ENCODE data around the gene HSBP1. TPM values are rescaled to one million over a fixed set of nuclear protein-coding genes. Genes with fewer than 3 reads are reported as not detected.

Gene HSBP1
- total and polyA plus RNA-seq, 7 experiments from 2014 or later, result 5.9 to 78.3 (median 31.3) TPM

DNA sequence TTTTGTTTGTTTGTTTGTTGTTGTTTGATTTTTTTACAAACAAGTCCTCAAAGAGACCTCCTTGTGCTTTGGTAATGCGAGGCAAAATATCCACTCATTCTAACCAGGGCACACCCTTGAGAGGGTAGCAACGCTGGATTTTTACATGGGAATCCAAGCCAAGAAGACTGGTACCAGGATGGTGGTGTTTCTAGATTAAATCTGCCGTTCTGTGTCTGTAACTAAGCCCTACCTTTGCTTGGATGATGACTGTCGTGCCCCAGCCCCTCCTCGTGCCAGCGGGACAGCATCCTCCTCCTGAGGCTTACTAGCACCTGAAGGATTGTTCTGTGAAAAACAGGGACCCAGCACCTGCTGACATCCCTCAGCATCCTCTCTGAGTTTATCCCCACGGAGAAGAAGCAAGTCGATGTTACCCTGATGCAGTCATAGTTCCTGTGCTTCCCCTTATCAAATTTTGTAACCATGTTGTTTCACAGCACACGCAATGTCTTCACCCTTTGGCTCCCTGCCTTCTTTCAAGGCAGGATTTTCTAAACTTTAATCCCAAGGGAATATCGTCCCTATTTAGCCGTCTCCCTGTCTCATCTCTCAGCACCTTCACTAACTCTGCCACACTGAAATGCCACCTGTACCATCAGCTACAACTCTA, 5.1 kb upstream of the HSBP1 start:
- Histone ChIP-seq H3K4me3 (ENCODE audit: low read length) (no peak overlapping the region), H3K9me3 (ENCODE audit: control insufficient read depth in 2 of 3, low read length in 3 of 3) (no peaks in the 10 kb centered on the region), H3K27me3 (ENCODE audit: control insufficient read depth in 2 of 2, insufficient read depth in 2 of 2, low read length in 2 of 2) (no peaks in the 10 kb centered on the region), H3K36me3 (ENCODE audit: control insufficient read depth in 2 of 3, insufficient read depth in 3 of 3, low read length in 3 of 3) (no peaks in the 10 kb centered on the region), H3K4me1 (ENCODE audit: control insufficient read depth in 2 of 2, insufficient read depth in 2 of 2, low read length in 2 of 2) (peaks cover 0 to 5% of the 10 kb centered on the region in 2 donors), H3K27ac (ENCODE audit: low read depth, low read length) (no peak overlapping the region)
- ChIA-PET CTCF (no interaction called here), POLR2A (no interaction called here)
- no peak for DNase-seq
- intact Hi-C loops (cut with micrococcal nuclease), result no loop called here
- no peak for ATAC-seq
- Mint-ChIP-seq H3K4me1 (peaks cover 4 to 14% (median 11%) of the 10 kb centered on the region in 7 donors), H3K4me3 (no peak overlapping the region), H3K36me3 (peaks cover 0 to under 1% (median 0%) of the 10 kb centered on the region in 5 donors), H3K27ac (peak overlapping the region in 1 of 9 donors; percentile 75), H3K9me3 (peaks cover 0 to 1% (median 0%) of the 10 kb centered on the region in 11 donors), H3K27me3 (peaks cover 16 to 31% (median 23%) of the 10 kb centered on the region in 5 donors)

DNA sequence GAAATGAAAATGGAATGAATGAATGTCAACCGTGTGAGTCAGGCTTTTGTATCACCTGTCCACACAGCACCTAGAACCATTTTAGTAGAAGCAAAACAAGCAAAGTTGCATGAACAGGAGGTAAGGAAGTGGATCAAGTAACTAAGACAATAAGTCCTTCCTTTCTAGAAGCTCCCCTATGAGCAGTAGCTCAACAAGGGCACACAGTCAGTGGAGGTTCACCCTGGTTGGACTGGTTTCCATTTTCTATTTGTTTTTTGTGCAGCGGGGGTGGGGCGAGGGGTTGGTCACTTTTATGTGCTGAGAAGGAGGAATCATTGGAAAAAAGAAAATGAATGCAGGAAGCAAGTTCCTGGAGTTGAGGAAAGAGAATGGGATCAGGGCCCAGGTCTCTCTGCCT, 4.0 kb upstream of the HSBP1 start:
- no peak overlapping the region for H3K4me3 Mint-ChIP-seq
- CTCF ChIA-PET, result no interaction called here
- peaks cover 10 to 25% (median 21%) of the 10 kb centered on the region in 7 donors for H3K4me1 Mint-ChIP-seq
- intact Hi-C loops (cut with micrococcal nuclease), result no loop called here
- Histone ChIP-seq H3K4me1 (ENCODE audit: control insufficient read depth in 2 of 2, insufficient read depth in 2 of 2, low read length in 2 of 2) (peaks cover 5 to 7% of the 10 kb centered on the region in 2 donors), H3K4me3 (ENCODE audit: low read length) (no peak overlapping the region), H3K36me3 (ENCODE audit: control insufficient read depth in 2 of 3, insufficient read depth in 3 of 3, low read length in 3 of 3) (peaks cover 0 to 3% (median 0%) of the 10 kb centered on the region in 3 experiments), H3K27me3 (ENCODE audit: control insufficient read depth in 2 of 2, insufficient read depth in 2 of 2, low read length in 2 of 2) (no peaks in the 10 kb centered on the region), H3K27ac (ENCODE audit: low read depth, low read length) (no peak overlapping the region), H3K9me3 (ENCODE audit: control insufficient read depth in 2 of 3, low read length in 3 of 3) (no peaks in the 10 kb centered on the region)
- H3K9me3 Mint-ChIP-seq, result peaks cover 0 to 3% (median 0%) of the 10 kb centered on the region in 11 donors
- DNase-seq (no peak), ATAC-seq (no peak)
- H3K36me3 Mint-ChIP-seq, result peaks cover 0 to 7% (median 0%) of the 10 kb centered on the region in 5 donors
- POLR2A ChIA-PET, result no interaction called here
- peak overlapping the region in 2 of 9 donors; percentile 5 to 6 for H3K27ac Mint-ChIP-seq
- peaks cover 12 to 22% (median 15%) of the 10 kb centered on the region in 5 donors for H3K27me3 Mint-ChIP-seq

DNA sequence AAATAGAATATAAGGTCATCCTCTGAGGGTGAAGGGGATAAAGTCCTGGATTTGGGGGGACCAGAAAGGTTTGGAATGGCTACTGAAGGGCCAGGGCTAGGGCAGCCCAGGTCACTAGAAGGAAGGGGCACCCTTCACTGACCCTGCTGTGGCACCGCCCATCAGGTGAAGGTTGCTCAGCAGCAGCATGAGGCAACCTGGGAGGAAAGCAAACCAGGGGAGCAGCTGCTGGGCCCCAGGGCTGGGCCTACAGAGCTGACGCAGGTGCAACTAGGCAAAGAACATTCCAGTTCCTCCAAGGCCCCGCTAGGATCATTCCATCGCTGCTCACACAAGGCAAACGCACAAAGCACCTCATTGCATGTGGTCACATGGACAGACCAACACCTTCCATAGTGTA, 3.4 kb upstream of the HSBP1 start:
- POLR2A ChIA-PET, result no interaction called here
- no peak overlapping the region for H3K27ac ChIP-seq (ENCODE audit: low read depth, low read length)
- intact Hi-C loops (cut with micrococcal nuclease), result no loop called here

DNA sequence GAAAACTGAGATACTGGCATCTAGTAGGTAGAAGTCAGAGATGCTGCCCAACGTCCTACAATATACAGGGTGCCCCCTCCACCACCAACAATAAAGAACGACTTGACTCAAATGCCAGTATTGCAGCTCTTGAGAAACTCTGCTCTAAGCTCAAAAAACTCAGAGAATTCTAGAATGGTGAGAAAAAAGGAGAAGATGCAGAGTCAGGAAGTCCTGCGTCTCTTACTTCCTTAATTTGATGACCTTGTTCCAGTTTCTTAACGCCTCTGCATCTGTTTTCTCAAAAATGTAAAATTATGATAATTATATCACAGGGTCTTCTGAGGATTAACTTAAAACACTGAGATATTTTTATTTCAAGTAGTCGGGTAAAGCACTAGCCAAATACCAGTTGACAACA, 1.7 kb upstream of the HSBP1 start:
- Histone ChIP-seq H3K27ac (ENCODE audit: low read depth, low read length) (no peak overlapping the region), H3K4me3 (ENCODE audit: low read length) (no peak overlapping the region), H3K36me3 (ENCODE audit: control insufficient read depth in 2 of 3, insufficient read depth in 3 of 3, low read length in 3 of 3) (peaks cover 0 to 5% (median 0%) of the 10 kb centered on the region in 3 experiments), H3K9me3 (ENCODE audit: control insufficient read depth in 2 of 3, low read length in 3 of 3) (no peaks in the 10 kb centered on the region), H3K27me3 (ENCODE audit: control insufficient read depth in 2 of 2, insufficient read depth in 2 of 2, low read length in 2 of 2) (no peaks in the 10 kb centered on the region), H3K4me1 (ENCODE audit: control insufficient read depth in 2 of 2, insufficient read depth in 2 of 2, low read length in 2 of 2) (peaks cover 9 to 21% of the 10 kb centered on the region in 2 donors)
- DNase-seq, result no peak
- Mint-ChIP-seq H3K9me3 (peaks cover 0 to 3% (median 0%) of the 10 kb centered on the region in 11 donors), H3K36me3 (peaks cover 0 to 14% (median 8%) of the 10 kb centered on the region in 5 donors), H3K27me3 (peaks cover 5 to 9% (median 6%) of the 10 kb centered on the region in 5 donors), H3K4me1 (peaks cover 19 to 47% (median 39%) of the 10 kb centered on the region in 7 donors), H3K4me3 (peak overlapping the region in 3 of 10 donors; percentile 2 to 60 (median 9)), H3K27ac (peak overlapping the region in 4 of 9 donors; percentile 6 to 87 (median 29))
- ChIA-PET POLR2A (no interaction called here), CTCF (interaction anchor here (1.4 kb wide), 1 partner anchor 20 kb away, joined by 4 read pairs; no protein-coding TSS in a partner anchor)
- intact Hi-C loops (cut with micrococcal nuclease), result loop anchor here (2.0 to 5.0 kb wide), 2 partner anchors 381 to 701 kb away; partner anchors contain the start of gene TAF1C (in 1 of the 2)
- ATAC-seq, result no peak

More for the DNA sequence above, 3.4 kb upstream of the HSBP1 start:
- H3K27me3 ChIP-seq (ENCODE audit: control insufficient read depth in 2 of 2, insufficient read depth in 2 of 2, low read length in 2 of 2), result no peaks in the 10 kb centered on the region
- CTCF ChIA-PET, result no interaction called here
- no peak overlapping the region for H3K4me3 ChIP-seq (ENCODE audit: low read length)
- no peak for ATAC-seq
- peaks cover 9 to 13% of the 10 kb centered on the region in 2 donors for H3K4me1 ChIP-seq (ENCODE audit: control insufficient read depth in 2 of 2, insufficient read depth in 2 of 2, low read length in 2 of 2)
- H3K9me3 ChIP-seq (ENCODE audit: control insufficient read depth in 2 of 3, low read length in 3 of 3), result no peaks in the 10 kb centered on the region
- no peak overlapping the region for H3K4me3 Mint-ChIP-seq
- H3K36me3 Mint-ChIP-seq, result peaks cover 0 to 12% (median 5%) of the 10 kb centered on the region in 5 donors
- no peak for DNase-seq
- peaks cover 16 to 31% (median 26%) of the 10 kb centered on the region in 7 donors for H3K4me1 Mint-ChIP-seq
- H3K9me3 Mint-ChIP-seq, result peaks cover 0 to 3% (median 0%) of the 10 kb centered on the region in 11 donors
- H3K36me3 ChIP-seq (ENCODE audit: control insufficient read depth in 2 of 3, insufficient read depth in 3 of 3, low read length in 3 of 3), result peaks cover 0 to 3% (median 0%) of the 10 kb centered on the region in 3 experiments
- peaks cover 12 to 17% (median 14%) of the 10 kb centered on the region in 5 donors for H3K27me3 Mint-ChIP-seq
- H3K27ac Mint-ChIP-seq, result no peak overlapping the region

DNA sequence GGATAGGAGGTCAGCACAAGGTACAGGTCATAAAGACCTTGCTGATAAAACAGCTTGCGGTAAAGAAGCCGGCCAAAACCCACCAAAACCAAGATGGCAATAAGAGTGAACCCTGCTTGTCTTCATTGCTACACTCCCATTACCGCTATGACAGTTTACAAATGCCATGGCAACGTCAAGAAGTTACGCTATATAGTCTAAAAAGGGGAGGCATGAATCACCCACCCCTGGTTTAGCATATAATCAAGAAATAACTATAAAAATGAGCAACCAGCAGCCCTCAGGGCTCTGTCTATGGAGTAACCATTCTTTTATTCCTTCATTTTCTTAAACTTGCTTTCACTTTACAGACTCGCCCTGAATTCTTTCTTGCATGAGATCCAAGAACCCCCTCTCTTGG, 1.0 kb upstream of the HSBP1 start:
- Histone ChIP-seq H3K27me3 (ENCODE audit: control insufficient read depth in 2 of 2, insufficient read depth in 2 of 2, low read length in 2 of 2) (no peaks in the 10 kb centered on the region), H3K4me3 (ENCODE audit: low read length) (no peak overlapping the region), H3K36me3 (ENCODE audit: control insufficient read depth in 2 of 3, insufficient read depth in 3 of 3, low read length in 3 of 3) (peaks cover 0 to 12% (median 3%) of the 10 kb centered on the region in 3 experiments), H3K27ac (ENCODE audit: low read depth, low read length) (no peak overlapping the region), H3K4me1 (ENCODE audit: control insufficient read depth in 2 of 2, insufficient read depth in 2 of 2, low read length in 2 of 2) (peaks cover 9 to 21% of the 10 kb centered on the region in 2 donors), H3K9me3 (ENCODE audit: control insufficient read depth in 2 of 3, low read length in 3 of 3) (no peaks in the 10 kb centered on the region)
- ATAC-seq (no peak), DNase-seq (no peak)
- ChIA-PET CTCF (no interaction called here), POLR2A (interaction anchor here (1.1 kb wide), 1 partner anchor 388 kb away, joined by 3 read pairs; no protein-coding TSS in a partner anchor)
- peaks cover 19 to 54% (median 46%) of the 10 kb centered on the region in 7 donors for H3K4me1 Mint-ChIP-seq
- peak overlapping the region; percentile 29 to 95 (median 87) for H3K27ac Mint-ChIP-seq
- intact Hi-C loops (cut with micrococcal nuclease), result loop anchor here (1.0 to 5.0 kb wide), 7 partner anchors 93 to 1636 kb away; partner anchors contain the start of genes DNAAF1 (in 2 of the 2), HSDL1 (in 2 of the 2), MBTPS1 (in 2 of the 2) and TAF1C (in 2 of the 2)
- peaks cover 0 to 3% (median 0%) of the 10 kb centered on the region in 11 donors for H3K9me3 Mint-ChIP-seq
- H3K27me3 Mint-ChIP-seq, result peaks cover 0 to 6% (median 3%) of the 10 kb centered on the region in 5 donors
- H3K36me3 Mint-ChIP-seq, result peaks cover 0 to 17% (median 13%) of the 10 kb centered on the region in 5 donors
- H3K4me3 Mint-ChIP-seq, result peak overlapping the region in 7 of 10 donors; percentile 25 to 98 (median 93)

DNA sequence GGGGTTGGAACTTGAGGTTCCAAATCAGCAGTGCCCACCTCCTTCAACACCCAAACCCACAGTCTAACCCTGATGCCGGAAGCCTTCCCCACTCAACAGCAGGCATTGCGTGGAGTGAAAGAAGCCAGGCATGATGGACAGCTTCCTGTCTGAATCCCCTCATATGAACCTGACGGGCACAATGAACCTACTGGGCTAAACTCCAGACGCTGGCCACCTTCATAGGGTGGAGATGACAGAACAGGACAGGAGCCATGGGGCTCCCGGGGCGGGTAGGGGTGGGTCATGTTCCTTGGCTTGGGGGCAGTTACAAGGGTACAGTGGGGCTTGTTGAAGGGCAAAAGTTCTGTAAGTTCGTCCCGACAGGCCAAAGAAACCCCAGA, 460 bp upstream of the HSBP1 start:
- DNase-seq (no peak), ATAC-seq (no peak)
- H3K4me1 ChIP-seq (ENCODE audit: control insufficient read depth in 2 of 2, insufficient read depth in 2 of 2, low read length in 2 of 2), result peaks cover 9 to 21% of the 10 kb centered on the region in 2 donors
- ChIA-PET POLR2A (interaction anchor here (1.1 to 1.5 kb wide), 2 partner anchors 92 to 387 kb away, joined by 3 to 7 read pairs; partner anchors contain the start of gene MLYCD), CTCF (interaction anchor here (1.6 kb wide), 1 partner anchor 17 kb away, joined by 3 read pairs; no protein-coding TSS in a partner anchor)
- H3K27ac ChIP-seq (ENCODE audit: low read depth, low read length), result peak overlapping the region; percentile 87
- Mint-ChIP-seq H3K27me3 (peaks cover 0 to 6% (median 3%) of the 10 kb centered on the region in 5 donors), H3K9me3 (peaks cover 0 to 3% (median 0%) of the 10 kb centered on the region in 11 donors), H3K4me1 (peaks cover 19 to 55% (median 48%) of the 10 kb centered on the region in 7 donors), H3K36me3 (peaks cover 0 to 17% (median 13%) of the 10 kb centered on the region in 5 donors), H3K27ac (peak overlapping the region; percentile 87 to 98 (median 94)), H3K4me3 (peak overlapping the region; percentile 91 to 99 (median 98))
- no peaks in the 10 kb centered on the region for H3K9me3 ChIP-seq (ENCODE audit: control insufficient read depth in 2 of 3, low read length in 3 of 3)
- H3K27me3 ChIP-seq (ENCODE audit: control insufficient read depth in 2 of 2, insufficient read depth in 2 of 2, low read length in 2 of 2), result no peaks in the 10 kb centered on the region
- H3K4me3 ChIP-seq (ENCODE audit: low read length), result peak overlapping the region; percentile 90
- peaks cover 0 to 18% (median 3%) of the 10 kb centered on the region in 3 experiments for H3K36me3 ChIP-seq (ENCODE audit: control insufficient read depth in 2 of 3, insufficient read depth in 3 of 3, low read length in 3 of 3)
- intact Hi-C loops (cut with micrococcal nuclease), result loop anchor here (1.0 to 5.0 kb wide), 7 partner anchors 92 to 1637 kb away; partner anchors contain the start of genes DNAAF1 (in 2 of the 2), HSDL1 (in 2 of the 2), MBTPS1 (in 2 of the 2) and TAF1C (in 2 of the 2)

Data from naive thymus-derived CD4-positive, alpha-beta T cell (primary cell).